ENCODE measurements around the gene MINDY1. TPM values are rescaled to one million over a fixed set of nuclear protein-coding genes. Genes with fewer than 3 reads are reported as not detected.

MINDY1 gene
- total RNA-seq, 1 donor from 2014 or later = 28.5 TPM

DNA sequence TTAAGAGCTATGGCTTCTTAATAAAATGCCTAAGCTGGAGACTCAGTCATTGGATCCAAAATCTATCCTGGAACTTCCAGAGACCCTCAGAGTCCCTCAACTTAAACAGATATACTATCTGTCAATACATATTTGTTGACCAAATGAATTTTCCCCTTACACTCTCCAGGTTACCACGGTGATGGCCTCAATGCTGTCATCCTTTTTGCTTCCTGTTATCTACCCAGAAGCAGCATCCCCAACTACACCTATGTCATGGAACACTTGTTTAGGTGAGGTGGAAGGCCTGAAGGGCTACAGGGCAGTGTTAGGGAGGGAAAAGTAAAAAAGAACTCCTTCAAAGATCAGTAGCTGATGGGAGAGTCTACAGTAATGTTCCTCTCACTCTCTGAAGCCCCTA is 36.5 kb upstream of the MINDY1 start:
- no peak for DNase-seq (ENCODE audit: extremely low spot score, unreplicated experiment)
- TF ChIP-seq, protein P1, sequence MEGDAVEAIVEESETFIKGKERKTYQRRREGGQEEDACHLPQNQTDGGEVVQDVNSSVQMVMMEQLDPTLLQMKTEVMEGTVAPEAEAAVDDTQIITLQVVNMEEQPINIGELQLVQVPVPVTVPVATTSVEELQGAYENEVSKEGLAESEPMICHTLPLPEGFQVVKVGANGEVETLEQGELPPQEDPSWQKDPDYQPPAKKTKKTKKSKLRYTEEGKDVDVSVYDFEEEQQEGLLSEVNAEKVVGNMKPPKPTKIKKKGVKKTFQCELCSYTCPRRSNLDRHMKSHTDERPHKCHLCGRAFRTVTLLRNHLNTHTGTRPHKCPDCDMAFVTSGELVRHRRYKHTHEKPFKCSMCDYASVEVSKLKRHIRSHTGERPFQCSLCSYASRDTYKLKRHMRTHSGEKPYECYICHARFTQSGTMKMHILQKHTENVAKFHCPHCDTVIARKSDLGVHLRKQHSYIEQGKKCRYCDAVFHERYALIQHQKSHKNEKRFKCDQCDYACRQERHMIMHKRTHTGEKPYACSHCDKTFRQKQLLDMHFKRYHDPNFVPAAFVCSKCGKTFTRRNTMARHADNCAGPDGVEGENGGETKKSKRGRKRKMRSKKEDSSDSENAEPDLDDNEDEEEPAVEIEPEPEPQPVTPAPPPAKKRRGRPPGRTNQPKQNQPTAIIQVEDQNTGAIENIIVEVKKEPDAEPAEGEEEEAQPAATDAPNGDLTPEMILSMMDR (conservative IDR thresholded peaks at IDR 0.05) = no peak

DNA sequence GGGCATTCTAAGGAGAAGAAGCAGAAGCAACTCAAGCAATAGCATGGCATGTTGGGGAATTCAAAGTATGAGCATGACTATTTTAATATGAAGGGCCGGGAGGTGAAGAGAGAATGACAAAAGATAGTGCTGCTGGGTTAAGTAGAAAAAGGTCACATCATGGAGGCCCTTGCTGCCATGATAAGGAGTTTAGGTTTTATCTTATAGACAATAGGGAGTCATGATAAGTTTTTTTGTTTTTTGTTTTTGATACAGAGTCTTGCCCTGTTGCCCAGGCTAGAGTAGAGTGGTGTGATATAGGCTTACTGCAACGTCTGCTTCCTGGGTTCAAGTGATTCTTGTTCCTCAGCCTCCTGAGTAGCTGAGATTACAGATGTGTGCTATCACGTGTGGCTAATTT is 32.8 kb upstream of the MINDY1 start:
- H3K27ac Mint-ChIP-seq = no peak overlapping the region
- TF ChIP-seq, protein P1 (conservative IDR thresholded peaks at IDR 0.05) = no peak
- DNase-seq (ENCODE audit: extremely low spot score, unreplicated experiment) = no peak

More for the DNA sequence above, 36.5 kb upstream of the MINDY1 start:
- H3K36me3 Mint-ChIP-seq = peaks cover 10% of the 10 kb centered on the region
- H3K9me3 Mint-ChIP-seq = no peaks in the 10 kb centered on the region
- no peaks in the 10 kb centered on the region for H3K27me3 Mint-ChIP-seq
- no peak overlapping the region for H3K27ac Mint-ChIP-seq
- H3K4me3 Mint-ChIP-seq = no peak overlapping the region
- H3K4me1 Mint-ChIP-seq (ENCODE audit: unreplicated experiment) = peaks cover 5% of the 10 kb centered on the region

GRCh38 chr1:151037032-151037431 is 30.3 kb upstream of the MINDY1 start:
- peak overlapping the region; percentile 96 for H3K27ac Mint-ChIP-seq
- peaks cover 4% of the 10 kb centered on the region for H3K9me3 Mint-ChIP-seq
- peak overlapping the region; percentile 91 for H3K4me3 Mint-ChIP-seq
- H3K36me3 Mint-ChIP-seq = peaks cover 30% of the 10 kb centered on the region
- H3K4me1 Mint-ChIP-seq (ENCODE audit: unreplicated experiment) = peaks cover 5% of the 10 kb centered on the region
- TF ChIP-seq, protein P1 (conservative IDR thresholded peaks at IDR 0.05) = no peak
- no peaks in the 10 kb centered on the region for H3K27me3 Mint-ChIP-seq
- DNase-seq (ENCODE audit: extremely low spot score, unreplicated experiment) = no peak

More for the DNA sequence above, 32.8 kb upstream of the MINDY1 start:
- H3K4me3 Mint-ChIP-seq = peak overlapping the region; percentile 2
- H3K36me3 Mint-ChIP-seq = peaks cover 26% of the 10 kb centered on the region
- H3K27me3 Mint-ChIP-seq = no peaks in the 10 kb centered on the region
- H3K4me1 Mint-ChIP-seq (ENCODE audit: unreplicated experiment) = peaks cover 5% of the 10 kb centered on the region
- peaks cover 4% of the 10 kb centered on the region for H3K9me3 Mint-ChIP-seq

DNA sequence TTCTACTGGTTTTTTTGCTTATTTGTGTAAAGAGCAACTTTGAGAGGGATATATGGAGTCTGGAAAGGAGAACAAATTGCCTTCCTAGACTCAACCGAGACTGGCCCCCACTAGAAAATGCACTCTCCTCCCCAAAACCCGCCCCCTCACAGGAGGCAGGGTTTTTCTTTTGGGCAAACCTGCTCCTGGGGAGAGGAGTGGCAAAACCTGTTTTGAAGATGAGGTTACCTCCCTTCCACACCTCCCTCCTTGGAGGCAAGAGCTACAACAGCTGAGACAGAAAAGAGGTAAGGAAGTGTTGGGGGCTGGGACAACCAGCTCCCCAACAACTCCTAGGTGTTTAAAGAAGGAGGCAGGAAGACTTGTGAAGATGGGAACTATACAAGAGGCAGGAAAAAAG is 29.7 kb upstream of the MINDY1 start, which contains the start of gene BNIPL:
Gene BNIPL, plus strand, starts transcription at position 231 of the 400 bp plus-strand sequence. Its CDS starts 140 bp downstream, at position 371.
- TF ChIP-seq, protein P1 (conservative IDR thresholded peaks at IDR 0.05) = no peak
- no peaks in the 10 kb centered on the region for H3K27me3 Mint-ChIP-seq
- H3K36me3 Mint-ChIP-seq = peaks cover 33% of the 10 kb centered on the region
- H3K4me1 Mint-ChIP-seq (ENCODE audit: unreplicated experiment) = peaks cover 5% of the 10 kb centered on the region
- peak within 1 kb of the TSS; percentile 91 for H3K4me3 Mint-ChIP-seq
- no peak for DNase-seq (ENCODE audit: extremely low spot score, unreplicated experiment)
- peaks cover 4% of the 10 kb centered on the region for H3K9me3 Mint-ChIP-seq
- H3K27ac Mint-ChIP-seq = peak within 1 kb of the TSS; percentile 97

DNA sequence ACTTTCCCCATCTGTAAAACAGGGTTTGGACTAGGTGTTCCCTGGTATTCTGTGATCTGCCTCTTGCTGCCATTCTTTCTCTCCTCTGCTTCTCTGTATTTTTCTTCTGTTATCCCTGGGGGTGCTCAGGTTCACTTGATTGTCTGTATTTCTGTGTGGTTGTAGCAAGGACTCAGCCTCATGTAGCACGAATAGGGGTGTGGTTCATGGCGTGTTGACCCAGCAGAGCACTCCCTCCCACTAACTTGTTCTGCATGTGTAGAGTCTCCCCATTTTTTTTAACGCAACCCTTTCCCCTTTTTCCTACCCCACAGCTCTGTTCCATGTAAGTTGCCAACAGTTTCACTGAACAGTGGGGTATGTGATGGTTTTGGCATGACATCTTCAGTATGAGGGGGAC is 28.5 kb upstream of the MINDY1 start:
- Mint-ChIP-seq H3K9me3 (peaks cover 4% of the 10 kb centered on the region), H3K4me3 (no peak overlapping the region), H3K4me1 (ENCODE audit: unreplicated experiment) (peaks cover 5% of the 10 kb centered on the region), H3K27me3 (no peaks in the 10 kb centered on the region), H3K36me3 (peaks cover 34% of the 10 kb centered on the region), H3K27ac (peak overlapping the region; percentile 97)
- DNase-seq (ENCODE audit: extremely low spot score, unreplicated experiment) = no peak
- TF ChIP-seq, protein P1 (conservative IDR thresholded peaks at IDR 0.05) = no peak

- Mint-ChIP-seq H3K36me3 (peaks cover 35% of the 10 kb centered on the region), H3K4me1 (ENCODE audit: unreplicated experiment) (peaks cover 5% of the 10 kb centered on the region), H3K27me3 (no peaks in the 10 kb centered on the region), H3K4me3 (no peak overlapping the region), H3K9me3 (peaks cover 4% of the 10 kb centered on the region), H3K27ac (no peak overlapping the region)
- no peak for DNase-seq (ENCODE audit: extremely low spot score, unreplicated experiment)
- TF ChIP-seq, protein P1 (conservative IDR thresholded peaks at IDR 0.05) = no peak
These were observed 25.5 kb upstream of the MINDY1 start for GRCh38 chr1:151032164-151032563.
